TTC549 (cell line): ENCODE measurements around the gene MAP4K2.
A peak's percentile ranks its signal among the peaks of the same experiment; 100 is the strongest.

Source experiments
- FAIRE-seq: peaks from 2 replicates; lab custom pipeline; 2012; peaks lifted over from hg19 to GRCh38; lab: Jason Lieb, UNC

MAP4K2 gene

DNA sequence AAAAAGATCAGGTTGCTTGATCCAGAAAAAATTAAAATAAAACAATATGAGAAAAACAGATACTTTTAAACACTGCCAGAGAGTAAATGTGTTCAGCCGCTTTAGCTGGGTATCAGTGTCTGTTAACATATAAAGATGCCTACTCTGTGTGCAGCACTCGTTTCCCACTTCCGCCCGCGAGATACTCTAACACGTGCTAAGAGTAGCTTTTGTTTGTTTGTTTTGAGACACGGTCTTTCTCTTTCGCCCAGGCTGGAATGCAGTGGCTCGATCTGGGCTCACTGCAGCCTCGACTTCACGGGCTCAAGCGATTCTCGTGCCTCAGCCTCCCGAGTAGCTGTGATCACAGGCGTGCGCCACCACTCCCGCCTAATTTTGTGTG, 7.9 kb upstream of the MAP4K2 start:
- no peak for FAIRE-seq

DNA sequence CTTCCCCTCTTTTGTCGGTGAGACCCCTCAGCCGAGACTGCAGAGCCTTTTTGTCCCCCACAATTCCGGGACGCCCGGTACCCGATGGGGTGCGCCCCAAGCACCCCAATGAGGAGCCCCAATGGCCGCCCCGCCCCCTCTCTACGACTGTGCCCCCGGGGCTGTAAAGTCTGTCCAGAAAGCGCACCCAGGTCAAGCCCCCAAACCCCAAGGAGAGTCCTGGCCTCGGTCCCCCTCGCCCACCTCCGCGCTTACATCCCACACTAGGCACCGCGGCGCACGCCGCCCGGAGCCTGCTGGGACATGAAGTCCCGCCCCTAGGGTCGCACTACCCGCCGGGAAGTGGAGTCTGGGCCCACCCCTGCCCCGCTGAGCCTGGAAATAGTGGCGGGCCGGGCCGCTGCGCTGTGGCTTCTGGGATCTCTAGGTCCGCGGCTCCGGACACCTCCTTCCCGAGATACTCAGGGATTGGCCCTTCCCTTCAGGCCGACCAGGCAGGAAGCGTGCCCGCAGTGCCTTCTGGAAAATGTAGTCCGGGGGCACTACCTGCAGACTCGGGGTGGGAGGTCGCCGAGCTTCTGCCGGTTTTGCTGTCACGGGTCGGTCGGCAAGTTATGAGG, 7.4 kb upstream of the MAP4K2 start, which contains the start of gene MEN1:
TSS of gene MEN1 (minus strand) at position 281 of the 620 bp plus-strand sequence. CDS start 442 bp downstream, outside the sequence.
- peak; percentile 89 for FAIRE-seq

DNA sequence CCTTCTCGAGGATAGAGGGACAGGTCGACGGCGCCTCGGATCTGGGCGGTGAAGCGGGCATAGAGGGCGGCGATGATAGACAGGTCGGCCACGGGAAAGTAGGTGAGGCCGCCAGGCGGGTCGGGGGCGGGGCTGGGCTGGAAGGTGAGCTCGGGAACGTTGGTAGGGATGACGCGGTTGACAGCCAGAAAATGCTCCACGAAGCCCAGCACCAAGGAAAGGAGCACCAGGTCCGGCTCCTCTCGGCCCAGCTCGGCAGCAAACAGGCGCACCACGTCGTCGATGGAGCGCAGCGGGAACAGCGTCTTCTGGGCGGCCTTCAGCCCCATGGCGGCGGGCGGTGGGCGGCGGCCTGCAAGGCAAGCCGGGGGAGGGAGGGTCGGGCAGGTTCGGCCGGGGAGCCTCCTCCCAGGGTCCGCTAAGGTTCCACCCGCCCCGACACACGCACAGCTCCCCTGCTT, 6.8 kb upstream of the MAP4K2 start:
- FAIRE-seq = no peak

DNA sequence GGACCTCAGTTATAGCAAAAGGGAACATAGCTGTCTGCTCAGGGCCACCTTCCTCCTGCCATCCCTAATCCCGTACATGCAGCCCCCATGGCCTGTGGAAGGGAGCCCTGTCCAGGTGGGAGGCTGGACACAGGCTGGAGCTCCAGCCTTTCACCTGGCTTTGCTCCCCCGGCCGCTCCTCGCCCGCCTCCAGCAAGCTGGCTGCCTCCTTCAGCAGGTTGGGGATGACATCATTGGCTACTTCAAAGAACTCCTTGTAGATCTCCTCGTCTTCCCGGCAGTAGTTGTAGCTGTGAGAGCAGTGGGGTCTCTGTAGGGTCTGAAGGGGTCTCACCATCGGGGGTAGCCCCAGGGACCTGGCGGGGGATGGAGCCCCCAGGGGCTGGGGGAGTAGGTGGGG, 2.5 kb upstream of the MAP4K2 start:
- no peak for FAIRE-seq

DNA sequence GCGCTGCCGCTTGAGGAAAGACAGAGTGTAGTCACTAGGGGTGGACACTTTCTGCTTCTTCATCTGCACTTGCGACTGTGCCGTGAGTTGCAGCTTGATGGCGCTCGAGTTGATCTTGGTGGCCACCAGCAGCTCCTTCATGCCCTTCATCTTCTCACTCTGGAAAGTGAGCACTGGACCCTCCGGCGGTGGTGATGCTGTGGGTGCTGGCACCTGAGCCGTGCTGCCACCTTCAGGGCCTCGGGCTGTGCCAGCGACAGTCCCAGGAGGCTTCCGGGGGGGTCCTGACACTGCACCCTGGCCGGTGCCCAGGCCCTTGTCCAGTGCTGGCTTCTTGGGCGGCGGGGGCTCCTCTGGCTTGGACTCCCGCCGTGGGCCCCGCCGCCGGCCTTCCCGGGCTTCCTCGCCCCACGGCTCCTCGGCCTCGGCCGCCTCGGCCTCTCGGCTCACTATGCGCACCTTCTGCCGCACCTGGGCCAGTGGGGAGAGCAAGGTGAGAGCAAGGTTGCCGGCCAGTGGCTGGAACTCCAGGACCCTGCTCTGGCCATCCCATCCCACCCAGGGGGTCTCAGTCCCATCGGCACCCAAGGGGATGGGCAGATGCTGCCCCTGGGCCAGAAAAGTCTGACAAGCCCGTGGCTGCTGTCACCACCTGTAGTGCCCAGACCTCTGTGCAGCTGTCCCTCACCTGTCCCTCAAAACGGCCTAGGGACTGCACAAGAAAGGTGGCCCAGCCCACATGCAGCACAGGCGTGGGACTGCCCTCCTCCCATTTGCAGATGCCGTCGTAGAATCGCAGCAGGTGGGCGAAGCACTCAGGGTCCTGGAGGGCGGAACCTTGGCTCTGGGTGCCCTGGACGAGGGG, 1.6 kb upstream of the MAP4K2 start:
- FAIRE-seq = no peak

DNA sequence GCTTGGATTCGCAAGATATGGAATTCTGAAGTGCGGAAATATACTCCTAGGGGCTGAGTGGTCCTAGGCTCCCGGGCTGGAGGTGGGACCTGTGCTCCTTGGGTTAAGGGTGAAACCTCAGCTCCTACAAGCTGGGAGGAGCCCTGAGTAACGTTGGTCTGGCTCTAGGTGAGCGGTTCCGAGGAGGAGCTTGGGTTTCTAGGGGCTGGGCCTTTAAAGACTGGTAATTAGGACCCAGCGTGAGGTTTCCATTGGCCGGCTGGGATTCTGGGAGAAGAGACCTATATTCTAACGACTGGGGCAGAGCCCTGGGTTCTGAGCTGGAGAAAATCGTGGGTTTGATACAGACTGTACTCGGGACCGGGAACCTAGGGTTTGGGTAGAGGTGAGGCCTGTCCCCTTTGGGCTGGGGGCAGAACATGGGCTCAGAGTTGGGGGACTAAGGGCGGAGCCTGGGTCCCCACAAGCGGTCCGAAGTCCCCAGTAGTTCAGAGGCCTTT, 882 bp upstream of the MAP4K2 start:
- FAIRE-seq = no peak

DNA sequence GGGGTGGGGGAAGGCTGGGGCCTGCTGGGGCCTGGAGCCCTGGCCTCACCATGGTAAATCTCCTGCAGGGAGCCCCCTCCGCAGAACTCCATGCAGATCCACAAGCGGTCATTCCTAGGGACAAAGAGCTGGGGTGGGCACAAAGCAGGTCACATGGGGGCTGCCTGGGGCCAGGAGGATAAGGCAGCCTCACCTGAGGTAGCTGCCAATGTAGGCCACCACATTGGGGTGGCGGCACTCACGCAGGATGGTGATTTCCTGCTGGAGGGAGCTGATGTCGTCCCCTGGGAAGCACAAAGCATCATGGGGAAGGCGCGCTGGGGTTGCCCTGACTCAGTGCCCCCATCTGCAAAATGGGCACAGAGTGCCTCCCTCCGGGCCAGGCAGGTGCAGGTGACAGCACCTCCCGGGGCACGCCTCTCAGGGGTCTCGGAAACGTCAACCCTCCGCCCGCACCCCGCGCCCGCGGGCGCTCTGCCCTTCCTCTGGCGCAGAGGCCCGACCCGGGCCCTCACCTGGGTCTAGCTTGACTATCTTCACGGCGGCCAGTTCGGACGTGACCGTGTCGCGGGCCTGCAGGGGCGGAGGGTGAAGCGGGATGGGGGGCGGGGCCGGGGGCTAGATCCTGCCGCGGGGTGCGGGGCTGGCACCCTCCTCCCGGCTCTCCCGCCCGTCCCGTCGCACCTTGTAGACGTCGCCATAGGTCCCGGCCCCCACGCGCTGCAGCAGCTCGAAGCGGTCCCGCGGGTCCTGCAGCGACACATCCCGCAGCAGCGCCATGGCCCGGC, 450 bp downstream of the MAP4K2 start:
- FAIRE-seq = no peak

DNA sequence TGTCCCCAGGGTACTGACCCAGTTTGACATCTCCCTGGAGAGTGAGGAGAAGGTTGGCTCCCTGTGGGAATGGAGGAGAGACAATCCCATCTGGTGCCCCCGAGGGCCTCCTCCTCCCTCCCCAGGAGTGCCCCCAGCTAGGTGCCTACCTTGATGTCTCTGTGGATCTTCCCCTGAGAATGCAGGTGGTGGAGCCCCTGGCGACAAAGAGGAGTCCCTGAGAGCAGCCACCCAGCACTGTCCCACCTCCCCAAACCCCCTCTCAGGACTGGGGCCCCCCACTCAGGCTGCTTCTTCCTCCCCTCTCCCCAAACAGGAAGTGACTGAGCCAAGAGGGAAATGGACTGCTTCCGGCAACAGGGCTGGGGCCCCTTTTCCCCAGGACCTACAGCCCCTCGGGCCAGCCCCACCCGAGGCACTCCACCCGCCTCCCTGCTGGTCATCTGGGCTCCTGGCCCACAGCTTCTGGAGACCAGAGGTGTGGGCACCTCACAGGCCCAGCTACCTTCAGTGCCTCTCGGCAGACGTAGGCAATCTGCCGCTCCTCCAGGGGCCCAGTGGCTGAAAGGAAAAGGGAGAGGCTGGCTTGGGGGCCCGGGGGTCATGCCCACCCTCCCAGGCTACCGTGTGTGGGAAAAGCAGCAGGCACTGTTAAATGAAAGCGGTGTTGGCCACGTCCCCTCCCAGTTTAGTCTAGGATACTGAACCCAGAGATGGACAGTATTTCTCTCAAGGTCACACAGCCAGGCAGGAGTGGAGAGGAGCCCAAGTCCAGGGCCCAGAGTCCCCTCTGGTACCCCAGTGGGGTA, 1.2 kb downstream of the MAP4K2 start:
- FAIRE-seq = no peak

DNA sequence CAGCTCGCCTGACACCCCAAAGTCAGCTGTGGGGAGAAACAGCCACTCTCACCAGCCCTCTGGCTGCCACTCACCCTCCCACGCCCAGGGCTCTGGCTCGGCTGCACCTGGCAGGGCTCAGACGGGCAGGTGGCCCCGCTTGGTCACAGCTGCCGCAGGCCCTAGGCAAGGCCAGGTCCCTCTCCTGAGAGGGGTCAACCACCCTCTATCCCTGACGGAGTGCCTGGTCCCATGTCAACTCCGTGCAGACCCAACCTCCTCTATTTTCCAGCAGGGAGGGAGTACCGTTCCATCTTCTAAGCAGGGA, 1.9 kb downstream of the MAP4K2 start:
- FAIRE-seq = no peak

DNA sequence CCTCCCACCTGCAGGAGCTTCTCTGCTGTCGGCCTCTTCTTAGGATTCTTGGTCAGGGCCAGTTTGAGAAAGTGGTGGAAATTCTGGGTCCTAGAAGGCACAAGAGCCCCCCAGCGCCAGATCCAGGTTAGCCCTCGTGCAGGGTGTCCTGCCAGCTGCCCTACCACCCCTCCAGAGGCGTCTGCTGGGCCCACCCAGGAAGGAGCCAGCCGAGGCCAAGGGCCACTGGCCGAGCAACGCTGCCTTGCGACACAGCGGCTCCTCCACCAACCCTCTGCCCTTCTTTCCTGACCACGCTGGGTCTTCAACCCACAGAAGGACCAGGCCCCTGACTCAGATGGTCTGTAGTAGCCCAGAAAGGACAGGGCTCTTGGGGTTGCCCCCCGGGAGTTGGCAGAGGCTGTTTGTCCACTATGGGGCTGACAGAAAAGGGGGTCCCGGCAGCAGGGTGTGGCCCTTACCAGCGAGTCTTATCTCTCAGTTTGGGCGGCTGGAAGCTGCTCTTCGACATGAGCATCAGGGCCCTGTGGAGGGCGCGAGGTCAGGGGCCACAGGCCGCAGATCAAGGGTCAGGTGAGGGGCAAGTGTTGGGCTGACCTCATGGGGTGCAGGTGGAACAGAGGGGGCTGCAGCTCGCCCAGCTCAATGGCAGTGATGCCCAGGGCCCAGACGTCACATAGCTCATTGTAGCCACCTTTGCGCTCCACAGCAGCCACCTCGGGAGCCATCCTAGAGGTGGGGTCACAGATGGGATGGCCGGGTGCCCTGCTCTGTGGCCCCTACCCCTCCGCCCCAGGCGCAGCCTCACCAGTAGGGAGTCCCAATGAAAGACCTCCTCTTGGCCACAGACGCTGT, 2.5 kb downstream of the MAP4K2 start:
- FAIRE-seq = no peak

DNA sequence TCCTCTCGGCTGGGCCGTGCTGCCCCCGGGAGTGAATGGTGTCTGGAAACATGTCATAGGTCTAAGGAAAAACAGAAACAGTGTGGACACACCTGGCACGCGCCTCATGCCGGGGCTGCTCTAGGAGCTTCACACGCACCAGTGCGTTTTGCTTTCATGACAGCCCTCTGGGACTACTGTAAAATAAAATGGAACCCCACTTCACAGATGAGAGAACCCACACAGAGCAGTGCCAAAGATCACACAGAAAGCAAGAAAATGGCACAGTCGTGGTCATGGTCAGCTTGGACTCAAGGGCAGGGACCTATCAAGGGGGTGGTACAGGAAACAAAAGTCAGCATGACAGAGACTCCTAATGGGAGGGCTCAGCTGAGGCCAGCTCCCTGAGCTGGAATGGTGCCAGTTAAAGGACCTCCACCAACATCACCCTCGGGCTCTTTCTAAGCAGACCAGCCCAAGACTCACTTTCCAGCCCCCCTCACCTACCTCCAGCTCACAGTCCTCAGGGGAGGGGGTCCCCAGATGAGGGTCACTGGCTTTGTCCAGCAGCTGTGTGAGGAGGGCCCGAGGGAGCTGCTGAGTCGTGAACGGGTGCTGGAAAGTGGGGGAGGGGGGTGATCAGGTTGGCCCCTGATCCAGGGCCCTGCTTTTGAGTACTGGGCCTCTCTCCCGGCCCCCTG, 3.3 kb downstream of the MAP4K2 start:
- FAIRE-seq = no peak

DNA sequence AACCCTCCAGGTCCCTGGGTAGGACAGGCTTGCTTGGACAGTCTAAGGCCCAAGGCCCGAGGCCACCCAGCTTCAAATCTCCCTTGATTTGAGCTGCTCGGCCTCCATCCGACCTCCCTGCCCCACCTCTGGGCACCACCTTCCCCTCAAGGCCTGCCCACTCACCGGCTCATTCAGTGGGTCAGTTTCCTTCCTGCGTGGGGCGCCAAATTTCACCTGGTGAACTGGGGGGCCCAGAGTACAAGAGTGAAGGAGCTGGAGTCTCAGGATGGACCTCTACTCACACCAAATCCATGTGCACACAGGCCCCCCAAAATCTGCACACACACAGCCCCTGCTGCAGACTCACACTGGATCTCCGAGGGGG, 3.8 kb downstream of the MAP4K2 start:
- no peak for FAIRE-seq

DNA sequence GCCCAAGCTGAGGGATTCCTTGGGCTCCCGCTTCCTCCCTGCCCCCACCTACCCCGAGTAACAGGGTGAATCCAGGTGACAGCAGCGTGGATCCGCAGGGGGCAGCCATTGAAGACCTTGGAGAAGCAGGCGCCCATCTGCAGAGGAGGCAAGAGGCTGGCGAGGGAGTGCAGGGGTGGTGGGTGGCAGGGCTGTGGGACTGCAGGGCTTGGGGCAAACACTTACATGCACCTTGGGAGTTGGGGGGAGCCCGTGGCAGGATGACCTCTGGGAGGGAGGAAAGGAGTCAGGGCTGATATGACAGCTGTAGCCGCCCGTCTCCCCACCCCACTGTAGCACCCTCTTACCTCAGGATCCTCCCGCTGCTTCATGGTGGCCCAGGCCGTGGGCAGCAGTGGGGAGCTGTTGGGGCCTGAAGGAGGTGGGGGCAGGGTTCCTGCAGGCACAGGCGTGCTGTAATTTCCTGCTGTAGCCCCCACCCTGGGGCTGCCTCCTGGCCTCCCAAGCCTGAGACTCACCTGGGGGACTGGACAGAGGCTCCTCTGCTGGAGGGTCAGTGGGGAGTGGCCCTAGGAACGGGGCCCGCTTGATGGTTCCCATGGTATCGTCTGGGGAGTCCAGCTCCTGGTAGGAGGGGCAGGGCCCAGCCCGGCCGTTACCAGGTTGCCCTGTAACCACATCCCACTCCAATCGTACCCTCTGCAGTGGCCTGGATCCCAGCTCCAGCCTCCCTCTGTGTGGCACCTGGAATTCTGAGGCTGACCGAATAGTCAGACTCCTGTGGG, 6.1 kb downstream of the MAP4K2 start:
- no peak for FAIRE-seq

DNA sequence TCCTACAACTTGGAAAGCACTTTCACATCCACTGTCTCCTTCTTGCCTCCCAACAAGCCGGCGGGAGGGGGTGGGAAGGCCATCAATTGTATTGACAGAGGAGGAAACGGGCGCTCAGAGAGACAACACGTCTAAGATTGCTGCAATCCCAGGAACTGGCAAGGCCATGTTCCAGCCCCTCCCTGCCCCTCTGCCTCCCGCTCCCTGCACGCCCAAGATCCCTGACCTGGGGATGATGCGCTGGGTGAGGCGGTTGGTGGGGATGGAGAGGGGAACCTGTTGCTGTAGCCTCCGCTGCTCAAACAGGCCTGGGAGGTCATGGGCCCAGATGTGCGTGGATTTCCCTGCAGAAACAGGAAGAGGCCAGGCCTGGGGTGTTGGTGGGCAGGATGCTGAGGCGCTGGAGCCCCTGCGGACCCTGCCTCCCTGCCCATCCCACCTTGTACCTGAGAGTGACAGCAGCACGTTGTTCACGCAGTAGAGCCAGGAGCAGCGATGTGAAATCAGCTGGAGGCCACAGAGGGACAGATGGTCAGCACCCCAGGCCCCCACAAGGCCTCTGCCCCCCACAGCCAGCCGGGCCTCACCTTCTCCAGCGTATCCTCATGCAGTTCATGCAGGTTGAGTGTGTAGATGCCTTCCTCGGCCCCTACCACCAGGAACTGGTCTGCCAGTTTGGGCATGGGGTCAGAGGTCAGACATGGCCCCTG, 6.8 kb downstream of the MAP4K2 start:
- no peak for FAIRE-seq

DNA sequence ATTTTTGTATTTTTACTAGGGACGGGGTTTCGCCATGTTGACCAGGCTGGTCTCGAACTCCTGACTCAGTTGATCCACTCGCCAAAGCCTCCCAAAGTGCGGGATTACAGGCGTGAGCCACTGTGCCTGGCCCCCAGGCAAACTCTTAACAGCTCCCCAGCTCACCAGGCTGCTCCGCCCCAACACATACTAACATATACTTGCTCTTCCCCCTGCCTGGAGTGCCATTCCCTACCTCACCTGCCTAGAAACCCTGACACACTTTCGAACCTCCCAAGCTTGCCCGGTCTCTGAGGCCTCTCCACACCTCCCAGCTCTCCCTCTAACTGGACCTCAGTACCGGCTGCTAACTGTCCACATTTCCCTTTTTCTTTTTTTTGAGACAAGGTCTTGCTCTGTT, 8.5 kb downstream of the MAP4K2 start:
- FAIRE-seq = no peak

DNA sequence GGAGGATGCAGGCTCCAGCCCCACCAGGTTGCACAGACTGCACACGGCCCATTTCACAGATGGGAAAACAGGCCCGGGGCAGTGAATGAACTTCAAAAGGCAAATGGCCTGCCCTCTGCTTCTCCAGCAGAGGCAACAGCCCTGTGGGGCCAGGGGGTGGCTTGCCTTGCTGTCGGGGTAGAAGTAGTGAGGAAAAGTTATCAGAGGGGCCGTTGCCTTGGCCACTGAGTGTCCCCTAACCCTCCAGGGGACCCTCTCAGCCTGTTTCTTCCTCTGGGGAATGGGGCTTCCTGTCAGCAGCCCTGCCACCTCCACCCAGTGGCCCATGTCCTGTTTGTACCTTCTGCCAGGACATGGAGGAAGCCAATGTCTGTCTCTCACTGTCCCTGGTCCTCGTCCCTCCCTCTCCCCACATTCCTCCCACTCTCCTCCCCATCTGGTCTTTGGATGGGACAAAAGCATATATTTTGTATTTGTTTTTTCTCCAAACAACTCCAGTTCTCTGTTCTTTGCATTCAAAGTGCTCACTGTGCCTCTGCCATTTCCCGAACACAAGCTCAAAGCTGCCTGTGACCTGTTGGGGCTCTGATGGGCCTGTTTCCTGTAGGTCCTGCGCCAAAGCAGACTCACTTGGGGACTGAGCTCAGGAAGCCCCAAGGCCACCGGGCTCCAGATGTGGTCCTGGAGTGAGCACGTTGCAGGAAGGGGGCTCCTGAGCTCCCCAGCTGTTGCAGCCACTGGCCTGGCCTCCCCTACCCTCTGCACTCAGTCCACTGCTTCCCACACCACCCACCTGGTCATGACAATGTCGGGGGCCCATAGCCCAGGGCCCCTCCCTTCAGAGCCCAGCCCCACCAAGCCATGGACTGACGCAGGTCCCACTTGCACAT, 9.5 kb downstream of the MAP4K2 start:
- FAIRE-seq = no peak

DNA sequence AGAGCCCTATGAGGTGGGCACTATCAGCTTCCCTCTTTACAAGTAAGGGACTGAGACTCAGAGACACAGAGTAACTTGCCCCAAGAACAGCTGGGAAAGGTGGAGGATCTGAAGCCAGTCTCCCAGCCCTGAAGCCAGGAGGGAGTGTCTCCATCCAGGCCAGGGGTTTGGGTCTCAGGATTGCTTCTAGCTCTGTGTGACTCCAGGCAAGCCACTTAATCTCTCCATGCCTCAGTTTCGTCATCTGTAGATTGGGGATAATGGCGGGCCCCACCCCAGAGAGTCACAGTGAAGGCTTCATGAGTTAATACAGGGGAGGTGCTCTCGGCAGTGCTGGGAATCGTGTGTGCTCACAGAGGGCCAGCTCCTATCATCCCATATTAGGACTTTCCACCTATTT, 10.5 kb downstream of the MAP4K2 start:
- no peak for FAIRE-seq

DNA sequence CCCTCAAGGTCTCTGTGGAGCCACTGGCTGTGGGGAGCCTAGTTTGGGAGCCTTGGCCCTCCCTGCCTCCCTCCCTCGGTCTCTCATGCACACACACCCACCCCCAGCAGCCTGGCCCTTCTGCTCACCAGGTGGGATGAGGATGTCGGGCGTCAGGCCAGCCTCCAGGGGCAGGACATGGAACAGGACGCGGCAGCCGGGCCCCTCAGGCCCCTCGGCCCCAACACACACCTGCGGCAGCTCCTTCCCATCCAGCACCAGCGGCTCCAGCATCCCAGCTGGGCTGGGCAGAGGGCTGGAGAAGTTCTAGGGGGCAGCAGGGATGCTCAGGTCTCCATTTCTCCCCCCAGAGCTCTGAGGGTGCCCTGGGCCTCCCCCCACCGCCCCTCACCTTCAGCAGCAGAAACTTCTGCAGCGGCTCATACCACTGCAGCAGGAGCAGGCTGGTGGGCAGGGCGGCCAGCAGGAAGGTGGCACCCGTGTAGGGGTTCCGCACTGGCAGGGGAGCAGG, 11.2 kb downstream of the MAP4K2 start:
- no peak for FAIRE-seq
